Progenitor cell of endocrine pancreas (in vitro differentiated cells): ENCODE results near the gene PRSS53. TPM values are rescaled to one million over a fixed set of nuclear protein-coding genes. Genes with fewer than 3 reads are reported as not detected.
A peak's percentile ranks its signal among the peaks of the same experiment; 100 is the strongest.

Source experiments
- DNase-seq: peaks from one replicate; pipeline ENCODE4 v3.0.0; 2021; ENCODE audit warnings: low spot score; ENCODE audit not compliant: unreplicated experiment
- H3K27ac Mint-ChIP-seq: 2 replicates; pipeline ENCODE4 v1.8.0; 2021; ENCODE audit warnings: mild to moderate bottlenecking, moderate library complexity, mixed read lengths
- H3K27me3 Mint-ChIP-seq: 2 replicates; pipeline ENCODE4 v1.8.0; 2021; ENCODE audit warnings: mixed read lengths
- H3K36me3 Mint-ChIP-seq: 2 replicates; pipeline ENCODE4 v1.8.0; 2022; ENCODE audit warnings: mixed read lengths; ENCODE audit not compliant: insufficient read depth
- H3K4me1 Mint-ChIP-seq: 2 replicates; pipeline ENCODE4 v1.8.0; 2021; ENCODE audit warnings: low read depth, mixed read lengths
- H3K4me3 Mint-ChIP-seq: 2 replicates; pipeline ENCODE4 v1.8.0; 2021; ENCODE audit warnings: low read depth, mild to moderate bottlenecking, moderate library complexity, mixed read lengths
- H3K9me3 Mint-ChIP-seq: 2 replicates; pipeline ENCODE4 v1.8.0; 2021; ENCODE audit warnings: low read depth, mixed read lengths
- total RNA-seq: library from RNA; stranded (reverse); gene quantifications from 2 replicates; pipeline ENCODE4 v1.2.1, GENCODE V29; 2021
- TF ChIP-seq, protein P1 (sequence below): fragments of 200-600 bp; sonication (generic); IDR thresholded peaks from one replicate; pipeline ENCODE4 v1.5.0; 2021; ENCODE audit warnings: antibody characterized with exemption, mild to moderate bottlenecking; ENCODE audit not compliant: unreplicated experiment

The PRSS53 gene
- total RNA-seq, 1 donor from 2014 or later = 2.3 TPM

DNA sequence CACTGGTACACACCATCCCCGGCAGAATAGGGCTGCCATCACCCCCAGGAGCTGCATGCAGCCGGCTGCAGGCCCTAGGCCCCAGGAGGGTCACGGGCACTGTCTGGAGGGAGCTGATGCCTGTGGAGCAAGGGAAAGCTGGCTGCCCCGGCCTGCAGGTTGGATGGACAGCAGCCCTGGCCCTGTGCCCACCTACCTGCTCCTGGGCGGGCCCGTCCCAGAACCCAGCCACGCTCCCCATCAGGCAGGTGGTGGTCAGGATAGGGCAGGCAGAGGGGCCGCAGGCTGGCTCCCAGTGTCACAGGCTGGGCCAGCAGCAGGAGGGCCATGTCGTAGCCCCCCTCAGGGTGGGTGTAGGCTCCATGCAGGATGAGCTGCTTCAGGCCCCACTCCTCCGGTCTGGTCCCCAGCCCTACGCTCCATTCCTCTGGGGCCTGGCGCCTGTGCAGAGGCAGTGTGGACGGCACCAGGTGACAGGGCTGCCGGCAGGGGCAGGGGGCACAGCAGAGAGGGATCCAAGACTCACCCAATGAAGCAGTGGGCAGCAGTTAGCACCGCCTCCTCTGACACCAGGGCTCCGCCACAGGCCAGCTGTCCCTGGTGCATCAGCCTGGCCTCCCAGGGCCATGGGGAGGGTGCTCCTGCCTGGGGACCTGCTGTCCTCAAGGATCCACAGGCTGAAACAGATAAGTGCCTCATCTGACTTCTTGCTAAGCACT, 4.0 kb downstream of the PRSS53 start:
- TF ChIP-seq, protein P1, sequence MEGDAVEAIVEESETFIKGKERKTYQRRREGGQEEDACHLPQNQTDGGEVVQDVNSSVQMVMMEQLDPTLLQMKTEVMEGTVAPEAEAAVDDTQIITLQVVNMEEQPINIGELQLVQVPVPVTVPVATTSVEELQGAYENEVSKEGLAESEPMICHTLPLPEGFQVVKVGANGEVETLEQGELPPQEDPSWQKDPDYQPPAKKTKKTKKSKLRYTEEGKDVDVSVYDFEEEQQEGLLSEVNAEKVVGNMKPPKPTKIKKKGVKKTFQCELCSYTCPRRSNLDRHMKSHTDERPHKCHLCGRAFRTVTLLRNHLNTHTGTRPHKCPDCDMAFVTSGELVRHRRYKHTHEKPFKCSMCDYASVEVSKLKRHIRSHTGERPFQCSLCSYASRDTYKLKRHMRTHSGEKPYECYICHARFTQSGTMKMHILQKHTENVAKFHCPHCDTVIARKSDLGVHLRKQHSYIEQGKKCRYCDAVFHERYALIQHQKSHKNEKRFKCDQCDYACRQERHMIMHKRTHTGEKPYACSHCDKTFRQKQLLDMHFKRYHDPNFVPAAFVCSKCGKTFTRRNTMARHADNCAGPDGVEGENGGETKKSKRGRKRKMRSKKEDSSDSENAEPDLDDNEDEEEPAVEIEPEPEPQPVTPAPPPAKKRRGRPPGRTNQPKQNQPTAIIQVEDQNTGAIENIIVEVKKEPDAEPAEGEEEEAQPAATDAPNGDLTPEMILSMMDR = no peak
- no peaks in the 10 kb centered on the region for H3K4me1 Mint-ChIP-seq
- no peaks in the 10 kb centered on the region for H3K9me3 Mint-ChIP-seq
- no peak overlapping the region for H3K4me3 Mint-ChIP-seq
- H3K36me3 Mint-ChIP-seq = no peaks in the 10 kb centered on the region
- H3K27ac Mint-ChIP-seq = no peak overlapping the region
- no peaks in the 10 kb centered on the region for H3K27me3 Mint-ChIP-seq
- no peak for DNase-seq

- no peak for DNase-seq
- Mint-ChIP-seq H3K9me3 (no peaks in the 10 kb centered on the region), H3K36me3 (no peaks in the 10 kb centered on the region), H3K27me3 (no peaks in the 10 kb centered on the region), H3K4me3 (no peak overlapping the region), H3K4me1 (no peaks in the 10 kb centered on the region), H3K27ac (no peak overlapping the region)
- TF ChIP-seq, protein P1 = no peak
These were observed 4.8 kb downstream of the PRSS53 start for GRCh38 chr16:31083981-31084380.

GRCh38 chr16:31083556-31083955, 5.2 kb downstream of the PRSS53 start:
- TF ChIP-seq, protein P1 = no peak
- H3K9me3 Mint-ChIP-seq = no peaks in the 10 kb centered on the region
- no peak for DNase-seq
- H3K27ac Mint-ChIP-seq = no peak overlapping the region
- no peaks in the 10 kb centered on the region for H3K27me3 Mint-ChIP-seq
- H3K4me1 Mint-ChIP-seq = no peaks in the 10 kb centered on the region
- no peak overlapping the region for H3K4me3 Mint-ChIP-seq
- peaks cover 2% of the 10 kb centered on the region for H3K36me3 Mint-ChIP-seq

GRCh38 chr16:31083081-31083480, 5.7 kb downstream of the PRSS53 start:
- DNase-seq = no peak
- Mint-ChIP-seq H3K4me3 (no peak overlapping the region), H3K36me3 (peaks cover 2% of the 10 kb centered on the region)

GRCh38 chr16:31082368-31083045, 6.2 kb downstream of the PRSS53 start:
- TF ChIP-seq, protein P1 = no peak
- Mint-ChIP-seq H3K36me3 (peaks cover 4% of the 10 kb centered on the region), H3K4me1 (no peaks in the 10 kb centered on the region), H3K27me3 (no peaks in the 10 kb centered on the region), H3K4me3 (no peak overlapping the region), H3K9me3 (no peaks in the 10 kb centered on the region), H3K27ac (peak overlapping the region; percentile 71)
- no peak for DNase-seq

More at GRCh38 chr16:31083081-31083480, 5.7 kb downstream of the PRSS53 start:
- TF ChIP-seq, protein P1 = no peak
- Mint-ChIP-seq H3K4me1 (no peaks in the 10 kb centered on the region), H3K27ac (no peak overlapping the region), H3K9me3 (no peaks in the 10 kb centered on the region), H3K27me3 (no peaks in the 10 kb centered on the region)
